Ovary (tissue), 3 donors: ENCODE data around the gene UST.
"Not testable (repeated sequence)": the region's sequence is repeated elsewhere in the genome, so short reads cannot be mapped to it uniquely, and the experiment has no call there.

Source experiments
- POLR2A ChIP-seq: fragments of 450-650 bp; IDR thresholded peaks from one replicate; pipeline ENCODE4 v1.6.1; 2017; ENCODE audit warnings: antibody characterized with exemption, mild to moderate bottlenecking, moderate library complexity
- TF ChIP-seq, protein P1 (sequence below), 3 donors: fragments of 450-650 bp in 2 of 3; fragments of 200-600 bp in 1 of 3; IDR thresholded peaks; one replicate each; pipeline versions ENCODE4 v1.5.1 to v1.8.0; 2016 to 2022; ENCODE audit warnings: antibody characterized with exemption in 3 of 3, mild to moderate bottlenecking in 1 of 3
- donor health status: DM: no; HTN: no; CAD: no.

DNA sequence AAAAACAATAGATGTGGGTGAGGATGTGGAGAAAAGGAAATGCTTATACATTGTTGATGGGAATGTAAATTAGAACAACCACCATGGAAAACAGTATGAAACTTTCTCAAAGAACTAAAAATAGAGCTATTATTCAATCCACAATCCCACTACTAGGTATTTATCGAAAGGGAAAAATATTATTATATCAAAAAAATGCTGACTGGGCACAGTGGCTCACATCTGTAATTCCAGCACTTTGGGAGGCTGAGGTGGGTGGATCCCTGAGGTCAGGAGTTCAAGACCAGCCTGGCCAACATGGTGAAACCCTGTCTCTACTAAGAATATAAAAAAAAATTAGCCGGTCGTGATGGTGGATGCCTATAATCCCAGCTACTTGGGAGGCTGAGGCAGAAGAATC lies 357.1 kb downstream of the UST start:
- TF ChIP-seq, protein P1, sequence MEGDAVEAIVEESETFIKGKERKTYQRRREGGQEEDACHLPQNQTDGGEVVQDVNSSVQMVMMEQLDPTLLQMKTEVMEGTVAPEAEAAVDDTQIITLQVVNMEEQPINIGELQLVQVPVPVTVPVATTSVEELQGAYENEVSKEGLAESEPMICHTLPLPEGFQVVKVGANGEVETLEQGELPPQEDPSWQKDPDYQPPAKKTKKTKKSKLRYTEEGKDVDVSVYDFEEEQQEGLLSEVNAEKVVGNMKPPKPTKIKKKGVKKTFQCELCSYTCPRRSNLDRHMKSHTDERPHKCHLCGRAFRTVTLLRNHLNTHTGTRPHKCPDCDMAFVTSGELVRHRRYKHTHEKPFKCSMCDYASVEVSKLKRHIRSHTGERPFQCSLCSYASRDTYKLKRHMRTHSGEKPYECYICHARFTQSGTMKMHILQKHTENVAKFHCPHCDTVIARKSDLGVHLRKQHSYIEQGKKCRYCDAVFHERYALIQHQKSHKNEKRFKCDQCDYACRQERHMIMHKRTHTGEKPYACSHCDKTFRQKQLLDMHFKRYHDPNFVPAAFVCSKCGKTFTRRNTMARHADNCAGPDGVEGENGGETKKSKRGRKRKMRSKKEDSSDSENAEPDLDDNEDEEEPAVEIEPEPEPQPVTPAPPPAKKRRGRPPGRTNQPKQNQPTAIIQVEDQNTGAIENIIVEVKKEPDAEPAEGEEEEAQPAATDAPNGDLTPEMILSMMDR (IDR thresholded peaks at IDR 0.05), result not testable (repeated sequence)
- TF ChIP-seq POLR2A, result not testable (repeated sequence)
